Left lobe of liver (tissue), 2 donors: Measurements from ENCODE around the gene NGEF. TPM values are rescaled to one million over a fixed set of nuclear protein-coding genes. Genes with fewer than 3 reads are reported as not detected.
"Not testable (repeated sequence)": the region's sequence is repeated elsewhere in the genome, so short reads cannot be mapped to it uniquely, and the experiment has no call there.

Experiments used
- ATAC-seq: fragments of 200-7000 bp; cut with Tn5 transposase; one replicate; pipeline ENCODE4 v1.9.1; 2020; ENCODE audit warnings: mild to moderate bottlenecking, moderate library complexity
- DNase-seq: peaks from one replicate; pipeline ENCODE4 v3.0.0-alpha.2; 2020; ENCODE audit warnings: low spot score
- total RNA-seq: library from RNA; stranded (reverse); gene quantifications from one replicate; pipeline ENCODE4 v1.2.1, GENCODE V29; 2021
- donor health status: DM: no; HTN: no; CAD: no; lungs with moderate emphysema.
- donor health status: DM: no; HTN: yes; CAD: no.

NGEF gene
- total RNA-seq, 1 donor from 2014 or later: 23.7 TPM

DNA sequence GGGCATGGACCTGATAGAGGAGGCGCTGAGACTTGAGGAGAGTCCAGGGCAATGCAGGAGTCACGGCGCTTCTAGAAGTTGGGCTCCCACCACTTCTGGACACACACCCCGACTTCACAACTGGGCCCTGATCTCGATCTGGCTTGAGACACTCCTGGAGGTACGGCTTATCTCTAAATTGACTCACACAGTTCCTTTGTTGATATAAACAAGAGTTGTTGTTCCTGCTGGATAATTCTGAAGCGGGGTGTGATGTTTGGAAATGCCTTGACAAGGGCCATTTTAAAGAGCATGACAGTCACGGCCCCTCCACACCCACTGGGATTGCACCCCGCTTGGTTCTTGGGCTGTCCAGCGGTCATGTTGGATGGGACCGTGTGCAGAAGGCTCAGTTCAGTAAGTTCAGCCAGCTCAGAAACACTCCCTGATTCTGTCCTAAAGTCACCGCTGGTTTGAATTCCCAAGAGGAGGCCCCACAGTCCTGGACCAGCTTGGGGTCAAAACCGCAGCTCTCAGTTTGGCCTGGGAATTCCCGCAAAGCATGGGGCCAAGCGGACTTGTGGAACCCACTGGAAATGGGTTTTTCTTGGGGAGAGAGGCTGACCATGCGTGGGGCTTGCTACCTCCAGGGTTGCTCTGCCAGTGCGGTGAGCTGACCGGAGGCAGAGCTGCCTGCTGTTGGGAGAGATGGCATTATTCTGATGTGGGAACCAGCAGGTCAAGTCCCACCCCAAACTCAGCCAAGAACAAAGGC lies 10.1 kb upstream of the NGEF start:
- ATAC-seq (no peak), DNase-seq (no peak)

DNA sequence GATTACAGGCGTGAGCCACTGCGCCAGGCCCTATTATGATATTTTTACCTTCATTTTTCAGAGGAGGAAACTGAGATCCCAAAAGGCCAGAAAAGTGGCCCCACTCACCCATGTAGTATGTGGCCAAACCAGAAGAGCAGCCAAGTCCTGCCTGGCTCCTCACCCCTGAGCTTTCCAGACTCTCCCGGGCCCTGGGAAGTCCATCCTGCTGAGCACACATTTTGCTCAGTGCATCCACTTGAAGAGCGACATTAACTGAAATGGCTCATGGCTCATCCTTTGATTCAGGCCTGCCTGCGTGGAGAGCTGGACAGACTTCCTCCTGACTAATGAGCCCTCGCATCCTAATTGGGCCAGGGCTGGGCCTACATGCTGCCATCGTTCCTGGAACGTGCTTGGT lies 9.5 kb upstream of the NGEF start:
- no peak for ATAC-seq
- DNase-seq: no peak

DNA sequence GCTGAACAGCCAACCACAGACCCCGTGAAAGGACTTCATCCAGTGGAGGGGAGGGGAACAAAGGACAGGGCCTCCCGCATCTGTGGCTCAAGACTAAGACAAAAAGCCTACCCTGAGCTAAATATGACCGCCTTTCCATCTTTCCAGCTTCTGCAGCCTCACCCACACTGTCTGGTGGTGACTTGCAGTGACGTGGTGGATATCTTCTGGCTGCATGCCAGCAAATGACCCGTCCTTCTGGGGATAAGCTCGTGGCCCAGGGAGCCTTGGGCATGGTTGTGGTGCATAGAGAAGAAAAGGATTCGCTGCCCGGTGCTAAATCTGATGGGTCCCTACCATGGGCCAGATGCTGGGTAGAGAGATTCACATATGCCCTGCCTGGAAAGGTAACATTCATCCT lies 8.7 kb upstream of the NGEF start:
- no peak for DNase-seq
- no peak for ATAC-seq

DNA sequence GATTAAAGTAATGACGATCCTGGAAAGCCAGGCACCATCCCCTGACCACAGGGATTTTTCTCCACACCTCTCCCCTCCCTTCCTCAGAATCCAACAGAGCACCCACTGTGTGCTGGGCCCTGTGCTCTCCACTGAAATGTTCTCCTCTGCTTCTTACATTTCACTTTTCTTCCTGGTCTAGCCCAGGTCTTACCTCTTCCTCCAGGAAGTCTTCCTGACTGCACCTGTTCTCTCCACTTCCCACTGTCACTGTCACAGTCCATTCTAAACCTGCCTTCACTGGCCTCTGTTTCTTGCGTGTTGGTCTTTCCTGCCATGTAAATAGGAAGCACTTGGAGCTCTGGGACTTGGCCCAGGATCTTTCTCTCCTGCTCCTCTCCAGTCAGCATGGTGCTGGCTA lies 7.4 kb upstream of the NGEF start:
- no peak for DNase-seq
- ATAC-seq: no peak

DNA sequence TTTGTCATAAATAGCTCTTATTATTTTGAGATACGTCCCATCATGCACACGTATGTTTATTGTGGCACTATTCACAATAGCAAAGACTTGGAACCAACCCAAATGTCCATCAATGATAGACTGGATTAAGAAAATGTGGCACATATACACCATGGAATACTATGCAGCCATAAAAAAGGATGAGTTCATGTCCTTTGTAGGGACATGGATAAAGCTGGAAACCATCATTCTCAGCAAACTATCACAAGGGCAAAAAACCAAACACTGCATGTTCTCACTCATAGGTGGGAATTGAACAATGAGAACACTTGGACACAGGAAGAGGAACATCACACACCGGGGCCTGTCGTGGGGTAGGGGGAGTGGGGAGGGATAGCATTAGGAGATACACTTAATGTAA lies 6.6 kb upstream of the NGEF start:
- not testable (repeated sequence) for ATAC-seq, DNase-seq

DNA sequence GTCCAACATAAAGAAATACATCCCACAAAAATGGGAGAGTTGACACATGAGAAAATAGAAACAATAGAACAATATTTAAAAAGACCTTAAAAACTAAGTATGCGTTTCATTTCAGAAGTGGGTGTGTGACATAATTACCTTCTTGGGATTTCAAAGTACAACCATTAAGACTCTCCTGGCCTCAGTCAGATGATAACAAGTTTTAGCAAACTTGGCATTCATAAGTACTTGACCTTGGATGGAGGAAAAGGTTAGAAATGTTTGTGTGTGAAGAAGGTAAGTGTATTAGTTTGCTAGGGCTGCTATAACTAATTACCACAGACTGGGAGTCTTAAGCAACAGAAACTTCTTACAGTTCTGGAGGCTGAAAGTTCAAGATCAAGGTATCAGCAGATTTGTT lies 4.9 kb upstream of the NGEF start:
- no peak for DNase-seq
- no peak for ATAC-seq

DNA sequence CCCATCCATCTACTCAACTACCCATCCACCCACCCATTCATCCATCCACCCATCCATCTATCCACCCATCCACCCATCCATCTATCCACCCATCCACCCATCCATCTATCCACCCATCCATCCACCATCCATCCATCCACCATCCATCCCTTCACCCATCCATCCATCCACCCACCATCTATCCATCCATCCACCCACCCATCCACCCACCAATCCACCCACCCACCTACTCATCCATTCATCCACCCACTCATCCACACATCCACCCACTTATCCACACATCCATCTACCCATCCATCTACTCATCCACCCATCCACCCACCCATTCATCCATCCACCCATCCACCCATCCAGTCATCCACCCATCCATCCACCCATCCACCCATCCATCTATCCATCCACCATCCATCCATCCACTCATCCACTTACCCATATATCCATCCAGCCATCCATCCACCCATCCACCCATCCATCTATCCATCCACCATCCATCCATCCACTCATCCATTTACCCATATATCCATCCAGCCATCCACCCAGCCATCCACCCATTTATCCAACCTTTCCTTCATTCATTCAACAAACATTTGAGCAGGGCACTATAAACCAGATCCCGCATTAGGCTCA lies 2.1 kb upstream of the NGEF start:
- peak; percentile 16 for DNase-seq

DNA sequence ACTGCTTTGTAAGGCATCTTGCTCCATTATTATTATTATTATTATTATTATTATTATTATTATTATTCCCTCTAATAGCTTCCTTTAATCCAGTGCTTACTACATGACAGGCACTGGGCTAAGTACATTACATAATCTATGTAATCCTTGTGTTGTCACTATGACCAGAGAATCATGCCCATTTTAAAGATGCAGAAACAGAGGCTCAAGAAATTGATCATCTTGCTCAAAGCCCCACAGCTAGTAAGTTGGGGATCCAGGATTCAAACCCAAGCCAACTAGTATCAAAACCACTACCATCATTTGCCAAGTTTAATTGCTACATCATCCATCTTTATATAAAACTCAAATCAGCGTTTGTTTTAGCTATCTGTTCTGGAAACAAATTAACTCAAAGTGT lies 594 bp upstream of the NGEF start:
- DNase-seq: no peak
- no peak for ATAC-seq

More for the DNA sequence above, 2.1 kb upstream of the NGEF start:
- no peak for ATAC-seq

DNA sequence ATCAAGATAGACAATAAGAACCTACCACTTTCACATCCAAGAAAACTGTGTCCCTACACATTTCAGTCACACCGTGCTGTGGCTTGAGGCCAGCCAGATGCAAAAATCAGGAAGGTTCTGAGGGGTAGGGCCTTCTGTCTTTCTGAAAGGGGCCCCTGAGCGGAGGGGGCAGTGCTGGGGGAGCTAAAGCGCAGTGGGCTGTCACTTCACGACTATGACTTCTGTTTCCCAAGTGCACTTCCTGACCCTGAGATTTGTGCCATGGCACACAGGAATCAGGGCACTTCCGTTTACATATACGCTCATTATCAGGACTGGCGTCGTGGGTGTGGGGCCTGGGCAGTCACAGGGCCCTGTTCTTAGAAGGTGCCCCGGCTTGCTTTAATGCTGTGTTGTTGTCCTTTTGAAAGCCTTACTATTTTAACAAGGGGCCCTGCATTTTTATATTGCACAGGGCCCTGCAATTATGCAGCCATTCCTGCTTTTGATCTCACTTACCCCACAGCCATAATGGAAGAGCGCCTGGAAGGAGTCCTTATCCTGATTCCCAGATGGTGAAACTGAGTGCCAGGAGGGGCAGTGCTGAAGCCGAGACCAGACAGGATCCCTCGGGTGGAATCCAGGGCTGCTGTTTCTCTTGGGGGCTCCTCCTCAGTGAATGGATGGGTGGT lies 620 bp downstream of the NGEF start:
- DNase-seq (peak; percentile 76), ATAC-seq (peak; percentile 84)

DNA sequence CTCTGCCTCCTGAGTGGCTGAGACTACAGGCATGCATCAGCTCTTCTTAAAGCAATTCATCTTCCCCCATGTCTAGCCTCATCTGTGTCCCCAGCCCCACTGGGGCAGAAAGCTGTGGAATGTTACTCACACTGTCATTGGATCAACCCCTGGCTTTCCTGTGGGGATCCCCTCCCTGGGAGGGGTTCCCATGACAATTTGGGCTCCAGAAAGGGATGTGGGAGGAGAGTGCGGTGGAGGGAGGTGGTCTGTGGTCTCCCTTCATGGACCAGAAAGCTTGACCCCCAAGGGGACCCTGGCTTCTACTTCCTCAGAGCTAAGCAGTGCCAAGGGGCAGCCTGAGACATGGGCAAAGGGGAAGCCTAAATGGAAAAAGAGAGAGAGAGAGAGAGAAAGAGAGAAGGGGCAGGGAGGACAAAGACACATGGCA lies 1.3 kb downstream of the NGEF start:
- ATAC-seq (peak; percentile 10), DNase-seq (peak; percentile 49)

DNA sequence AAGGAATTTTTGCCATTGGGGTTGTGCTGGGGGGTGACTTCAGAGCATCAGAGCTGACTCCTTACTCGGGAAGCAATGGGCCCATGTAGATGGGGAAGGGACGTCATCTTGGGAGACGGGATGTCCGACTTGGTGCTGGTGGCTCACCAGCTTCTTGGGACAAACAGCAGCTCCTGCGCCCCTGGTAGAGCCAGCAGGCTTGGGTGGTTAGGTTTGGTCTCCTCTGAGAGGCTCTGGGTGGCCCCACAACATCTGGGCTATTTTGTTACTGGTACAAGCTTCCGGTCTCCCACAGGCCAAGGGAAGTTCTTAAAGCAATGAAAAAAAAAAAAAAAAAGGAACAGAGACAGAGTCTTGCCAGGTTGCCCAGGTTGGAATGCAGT lies 1.8 kb downstream of the NGEF start:
- DNase-seq: no peak
- no peak for ATAC-seq

DNA sequence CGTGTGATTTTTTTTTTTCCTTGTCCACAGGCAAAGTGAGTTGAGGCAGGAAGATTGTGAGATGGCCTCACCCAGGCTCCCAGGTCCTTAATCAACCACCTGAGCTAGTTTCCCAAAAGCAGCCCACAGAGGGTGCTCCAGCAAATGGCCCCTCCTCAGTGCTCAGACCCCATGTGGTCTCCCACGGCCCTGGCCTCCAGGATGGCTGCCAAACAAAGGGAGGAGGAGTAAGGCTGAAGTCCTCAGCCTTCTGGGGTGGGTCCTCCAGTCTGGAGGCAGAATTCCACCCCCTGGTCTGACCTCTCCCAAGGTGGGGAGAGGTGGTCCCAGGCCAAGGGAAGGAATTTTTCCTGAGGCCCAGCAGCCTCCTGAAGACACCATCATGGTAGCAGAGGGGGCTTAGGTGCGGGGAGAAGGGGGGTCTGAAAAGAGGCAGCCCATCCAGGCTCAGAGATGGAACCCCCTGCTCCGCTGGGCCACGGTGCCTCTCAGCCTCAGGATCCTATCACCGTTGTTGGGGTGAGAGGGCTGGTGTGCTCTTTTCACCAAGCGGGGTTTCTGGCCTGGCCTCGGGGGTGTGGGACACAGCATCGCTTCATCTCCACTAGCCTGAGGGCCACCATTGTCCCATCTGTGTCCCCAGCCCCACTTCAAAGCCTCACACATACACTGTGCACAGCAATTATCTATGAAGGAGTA lies 2.3 kb downstream of the NGEF start:
- DNase-seq (peak; percentile 39), ATAC-seq (no peak)

DNA sequence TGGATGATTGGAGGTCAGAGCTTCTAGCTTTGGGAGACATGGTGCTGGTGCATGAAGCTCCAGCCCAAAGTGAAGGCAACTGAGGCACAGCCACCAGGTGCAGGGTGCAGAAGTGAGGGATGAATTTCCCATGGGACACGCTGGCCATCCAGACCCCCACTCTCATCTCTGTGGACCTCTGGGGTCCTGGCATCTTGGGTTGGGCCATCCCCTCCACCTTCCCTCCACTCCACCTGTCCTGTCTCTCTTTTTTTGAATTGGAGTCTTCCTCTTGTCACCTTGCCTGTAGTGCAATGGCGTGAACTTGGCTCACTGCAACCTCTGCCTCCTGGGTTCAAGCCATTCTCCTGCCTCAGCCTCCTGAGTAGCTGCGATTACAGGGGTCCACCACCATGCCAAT lies 3.4 kb downstream of the NGEF start:
- ATAC-seq: no peak
- DNase-seq: peak; percentile 27

DNA sequence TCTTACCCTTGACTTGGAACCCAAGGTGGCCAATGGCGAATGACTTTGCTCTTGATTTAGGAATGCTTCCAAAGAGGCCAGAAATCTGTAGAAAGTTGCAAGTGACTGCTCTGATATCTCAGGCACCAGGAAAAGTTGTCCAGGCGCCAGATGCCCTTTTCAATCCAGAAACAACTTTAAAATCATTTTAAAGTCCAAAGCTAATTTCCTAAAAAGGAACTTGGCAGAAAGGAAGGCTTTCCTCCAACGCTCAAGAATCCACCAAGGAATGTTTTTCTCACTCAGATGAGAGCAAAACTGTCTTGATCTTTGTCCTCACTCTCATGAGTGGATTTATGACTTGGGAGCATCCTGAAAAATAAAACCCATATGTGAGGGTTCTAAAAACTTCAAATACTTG lies 5.3 kb downstream of the NGEF start:
- DNase-seq: peak; percentile 31
- ATAC-seq: no peak

DNA sequence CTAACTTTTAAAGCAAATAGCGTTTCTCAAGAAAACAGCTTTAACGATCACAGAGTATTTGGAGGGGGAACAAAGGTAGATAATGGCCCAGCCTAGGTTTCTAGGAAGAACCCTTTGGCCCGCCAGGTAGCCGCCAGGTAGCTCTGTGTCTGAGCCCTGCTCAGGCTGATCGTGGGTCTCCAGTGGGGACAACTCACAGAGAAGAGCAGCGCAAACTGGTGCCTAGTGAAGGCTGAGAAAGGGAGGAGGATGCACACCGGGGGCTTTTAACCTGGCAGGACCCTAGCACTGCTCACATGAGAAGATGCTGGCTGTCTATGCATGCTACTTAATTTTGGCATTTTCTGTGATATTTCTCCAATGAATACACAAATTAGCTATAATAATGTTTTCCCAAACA lies 5.8 kb downstream of the NGEF start:
- DNase-seq (peak; percentile 34), ATAC-seq (no peak)

DNA sequence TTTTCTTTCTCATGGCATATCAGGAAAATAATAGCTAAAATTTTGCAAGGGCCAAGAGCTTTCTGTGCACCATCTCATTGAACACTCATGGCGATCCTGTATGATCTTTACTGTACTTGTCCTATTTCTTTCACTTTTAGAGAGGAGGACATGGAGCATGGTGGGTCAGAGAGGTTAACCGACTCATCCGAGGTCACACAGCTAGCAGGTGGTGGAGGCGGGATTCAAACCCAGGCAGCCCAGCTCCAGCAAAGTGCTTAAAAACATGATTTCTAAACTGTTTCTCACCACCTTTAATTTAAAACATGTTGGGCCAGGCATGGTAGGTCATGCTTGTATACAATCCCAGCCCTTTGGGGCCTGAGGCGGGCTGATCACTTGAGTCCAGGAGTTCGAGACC lies 6.4 kb downstream of the NGEF start:
- peak; percentile 12 for DNase-seq

DNA sequence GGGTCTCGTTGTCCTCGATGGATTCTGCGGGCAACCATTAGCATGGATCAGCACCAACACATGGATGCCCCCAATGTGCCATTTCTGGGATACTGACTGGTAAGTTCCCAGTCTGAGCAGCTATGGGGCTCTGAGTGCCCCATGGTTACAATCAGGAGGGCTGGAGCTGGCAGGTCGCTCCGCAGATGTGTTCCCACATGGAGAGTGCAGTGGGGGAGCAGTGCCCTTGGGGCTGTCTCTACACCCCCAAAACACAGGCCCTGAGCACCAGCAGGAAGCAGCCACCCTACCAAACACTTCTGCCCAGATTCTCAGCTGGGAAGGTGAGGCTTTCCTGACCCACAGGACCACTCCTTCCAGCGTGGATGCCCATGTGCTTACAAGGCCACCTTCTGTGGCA lies 8.0 kb downstream of the NGEF start:
- ATAC-seq (no peak), DNase-seq (peak; percentile 23)

More for the DNA sequence above, 6.4 kb downstream of the NGEF start:
- no peak for ATAC-seq

DNA sequence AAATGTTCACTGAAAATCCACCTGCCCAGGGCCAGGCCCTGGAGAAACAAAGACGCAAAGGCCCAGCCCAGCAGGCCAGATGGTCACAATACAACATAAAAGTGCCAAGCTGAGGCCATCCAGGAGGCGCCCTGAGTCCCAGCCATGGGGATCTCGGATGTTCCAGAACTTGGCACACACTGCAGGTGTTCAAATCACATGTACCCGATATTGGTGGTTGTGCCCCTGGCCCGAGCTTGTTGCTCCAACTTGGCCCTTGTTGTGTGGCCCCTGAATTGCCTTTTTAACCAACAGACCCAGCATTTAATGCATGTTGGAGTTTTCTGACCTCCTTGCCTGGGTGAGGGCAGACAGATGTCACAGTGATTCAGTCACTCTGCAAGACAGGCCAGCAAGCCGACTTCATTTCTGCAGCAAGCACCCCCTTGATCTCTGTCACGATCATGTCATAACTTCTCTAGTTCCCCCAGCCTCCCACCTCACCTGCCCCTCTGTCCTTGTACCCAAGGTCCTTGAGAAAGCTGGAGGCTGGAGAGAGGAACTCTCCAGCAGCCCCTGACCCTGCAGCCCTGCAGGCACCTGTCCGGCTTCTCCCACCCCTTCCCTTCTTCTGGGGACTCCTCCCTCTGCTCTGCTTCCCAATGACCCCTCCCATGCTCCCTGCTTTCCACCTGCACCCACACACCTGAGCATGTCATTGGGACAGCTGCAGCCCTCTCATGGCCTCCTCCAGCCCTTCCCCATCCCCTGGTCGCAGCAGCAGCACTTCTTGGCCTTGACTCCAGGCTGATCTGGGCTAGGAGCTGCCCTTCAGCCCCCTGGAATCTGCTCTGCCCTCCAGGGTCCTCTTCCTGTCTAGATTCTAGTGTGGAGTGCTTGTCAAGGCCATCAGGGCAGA lies 9.1 kb downstream of the NGEF start:
- DNase-seq (peak; percentile 31), ATAC-seq (no peak)

DNA sequence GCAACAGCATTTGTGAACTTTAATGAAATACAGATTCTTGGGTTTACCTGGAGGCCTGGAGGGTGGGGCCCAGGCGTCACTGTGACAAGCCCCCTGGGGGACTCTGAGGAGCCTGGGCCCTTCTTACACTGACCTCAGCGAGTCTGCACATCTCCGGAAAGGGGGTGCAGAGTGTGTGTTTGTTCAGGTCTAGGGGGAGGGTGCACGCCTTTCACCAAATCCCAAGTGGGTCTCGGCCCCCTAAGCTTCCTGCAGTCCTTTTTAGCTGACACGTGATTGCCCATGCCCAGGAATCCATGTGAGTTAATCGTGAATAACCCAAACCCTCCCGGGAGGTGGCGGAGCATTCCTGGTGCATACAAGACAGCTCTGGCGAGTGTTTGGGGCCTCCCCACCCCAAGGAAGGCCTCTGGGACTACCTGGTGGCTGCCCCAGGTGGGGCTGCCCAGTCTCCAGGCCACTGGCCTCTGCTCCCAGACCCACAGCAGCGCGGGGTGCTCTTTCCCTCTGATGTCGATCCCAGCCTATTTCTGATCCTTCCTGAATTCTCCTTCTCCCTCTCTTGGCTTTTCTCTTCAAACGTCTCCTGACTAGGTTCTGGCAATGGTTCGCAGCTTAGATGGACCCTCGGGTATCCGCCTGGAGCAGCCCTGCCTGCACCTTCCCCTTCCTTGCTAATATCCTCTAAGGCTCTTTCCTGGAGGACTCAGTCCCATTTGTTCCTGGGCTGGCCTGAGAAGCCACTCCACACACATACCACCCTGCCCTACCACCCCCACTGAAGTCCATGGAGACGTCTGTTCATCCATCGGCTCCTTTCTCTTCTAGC lies 10.0 kb downstream of the NGEF start:
- DNase-seq (peak; percentile 40), ATAC-seq (no peak)
